Measurements from ENCODE around the gene FRMD4A. TPM values are rescaled to one million over a fixed set of nuclear protein-coding genes. Genes with fewer than 3 reads are reported as not detected.

Gene FRMD4A
- total RNA-seq, 1 experiment from 2014 or later = 0.23 TPM

GRCh38 chr10:13681960-13682359 lies 648.8 kb downstream of the FRMD4A start:
- H3K4me1 Mint-ChIP-seq (ENCODE audit: insufficient read depth, unreplicated experiment) = peaks cover 21% of the 10 kb centered on the region
- H3K36me3 Mint-ChIP-seq (ENCODE audit: insufficient read depth, unreplicated experiment) = no peaks in the 10 kb centered on the region
- no peaks in the 10 kb centered on the region for H3K9me3 Mint-ChIP-seq (ENCODE audit: unreplicated experiment)
- H3K27me3 Mint-ChIP-seq (ENCODE audit: insufficient read depth, unreplicated experiment) = no peaks in the 10 kb centered on the region
- BruUV-seq (replicated peaks) = no TSS peak
- no peak overlapping the region for H3K4me3 Mint-ChIP-seq (ENCODE audit: unreplicated experiment)
- no peak overlapping the region for H3K27ac Mint-ChIP-seq (ENCODE audit: low read depth, unreplicated experiment)
- ChIA-PET CTCF (interaction anchor here (0.6 to 1.2 kb wide), 5 partner anchors 9 to 404 kb away, joined by 3 to 4 read pairs (median 3); no protein-coding TSS in a partner anchor), POLR2A (interaction anchor here (0.6 kb wide), 1 partner anchor 913 kb away, joined by 3 read pairs; no protein-coding TSS in a partner anchor)
- DNase-seq (ENCODE audit: unreplicated experiment) = no peak
- intact Hi-C loops (cut with micrococcal nuclease) = no loop called here
- no peak for TF ChIP-seq CTCF (IDR thresholded peaks at IDR 0.05; ENCODE audit: unreplicated experiment)

- intact Hi-C loops (cut with micrococcal nuclease) = no loop called here
Observed at GRCh38 chr10:13681528-13681927, 649.2 kb downstream of the FRMD4A start.

GRCh38 chr10:13681095-13681494 lies 649.6 kb downstream of the FRMD4A start:
- Mint-ChIP-seq H3K27me3 (ENCODE audit: insufficient read depth, unreplicated experiment) (no peaks in the 10 kb centered on the region), H3K9me3 (ENCODE audit: unreplicated experiment) (no peaks in the 10 kb centered on the region), H3K4me1 (ENCODE audit: insufficient read depth, unreplicated experiment) (peaks cover 19% of the 10 kb centered on the region), H3K27ac (ENCODE audit: low read depth, unreplicated experiment) (no peak overlapping the region), H3K36me3 (ENCODE audit: insufficient read depth, unreplicated experiment) (no peaks in the 10 kb centered on the region), H3K4me3 (ENCODE audit: unreplicated experiment) (no peak overlapping the region)
- DNase-seq (ENCODE audit: unreplicated experiment) = no peak
- POLR2A ChIA-PET = no interaction called here
- CTCF ChIA-PET = interaction anchor here (1.2 kb wide), 1 partner anchor 10 kb away, joined by 3 read pairs; no protein-coding TSS in a partner anchor
- no peak for TF ChIP-seq CTCF (IDR thresholded peaks at IDR 0.05; ENCODE audit: unreplicated experiment)
- no TSS peak for BruUV-seq (replicated peaks)
- intact Hi-C loops (cut with micrococcal nuclease) = no loop called here

More at GRCh38 chr10:13681528-13681927, 649.2 kb downstream of the FRMD4A start:
- Mint-ChIP-seq H3K27ac (ENCODE audit: low read depth, unreplicated experiment) (no peak overlapping the region), H3K4me1 (ENCODE audit: insufficient read depth, unreplicated experiment) (peaks cover 21% of the 10 kb centered on the region), H3K36me3 (ENCODE audit: insufficient read depth, unreplicated experiment) (no peaks in the 10 kb centered on the region), H3K9me3 (ENCODE audit: unreplicated experiment) (no peaks in the 10 kb centered on the region), H3K4me3 (ENCODE audit: unreplicated experiment) (no peak overlapping the region), H3K27me3 (ENCODE audit: insufficient read depth, unreplicated experiment) (no peaks in the 10 kb centered on the region)
- TF ChIP-seq CTCF (IDR thresholded peaks at IDR 0.05; ENCODE audit: unreplicated experiment) = no peak
- no TSS peak for BruUV-seq (replicated peaks)
- no peak for DNase-seq (ENCODE audit: unreplicated experiment)
- ChIA-PET POLR2A (interaction anchor here (0.6 kb wide), 1 partner anchor 913 kb away, joined by 3 read pairs; no protein-coding TSS in a partner anchor), CTCF (interaction anchor here (1.2 kb wide), 1 partner anchor 9 kb away, joined by 3 read pairs; no protein-coding TSS in a partner anchor)

- ChIA-PET POLR2A (interaction anchor here (0.6 kb wide), 1 partner anchor 41 kb away, joined by 3 read pairs; no protein-coding TSS in a partner anchor), CTCF (interaction anchor here (0.7 kb wide), 1 partner anchor 399 kb away, joined by 3 read pairs; no protein-coding TSS in a partner anchor)
- Mint-ChIP-seq H3K27me3 (ENCODE audit: insufficient read depth, unreplicated experiment) (no peaks in the 10 kb centered on the region), H3K9me3 (ENCODE audit: unreplicated experiment) (no peaks in the 10 kb centered on the region), H3K27ac (ENCODE audit: low read depth, unreplicated experiment) (no peak overlapping the region), H3K4me1 (ENCODE audit: insufficient read depth, unreplicated experiment) (peaks cover 6% of the 10 kb centered on the region), H3K36me3 (ENCODE audit: insufficient read depth, unreplicated experiment) (no peaks in the 10 kb centered on the region), H3K4me3 (ENCODE audit: unreplicated experiment) (no peak overlapping the region)
- BruUV-seq (replicated peaks) = no TSS peak
- intact Hi-C loops (cut with micrococcal nuclease) = no loop called here
- TF ChIP-seq CTCF (IDR thresholded peaks at IDR 0.05; ENCODE audit: unreplicated experiment) = no peak
- no peak for DNase-seq (ENCODE audit: unreplicated experiment)
Observed at GRCh38 chr10:13678101-13678843, 652.5 kb downstream of the FRMD4A start.

All from MCF 10A (cell line).